ENCODE measurements around the gene VKORC1. TPM values are rescaled to one million over a fixed set of nuclear protein-coding genes. Genes with fewer than 3 reads are reported as not detected.

VKORC1 gene
- total RNA-seq, 1 donor from 2014 or later: 32.6 TPM

GRCh38 chr16:31089199-31089598 lies 5.4 kb downstream of the VKORC1 start:
- H3K27me3 ChIP-seq (ENCODE audit: control insufficient read depth, insufficient read depth, low read length): no peaks in the 10 kb centered on the region
- no peak for FAIRE-seq
- H3K4me3 ChIP-seq (ENCODE audit: low read depth, low read length): no peak overlapping the region
- TF ChIP-seq CTCF (IDR thresholded peaks at IDR 0.05; ENCODE audit: insufficient read depth, low read length, severe bottlenecking): no peak
- no peak for DNase-seq (ENCODE audit: low read depth)
- H3K36me3 ChIP-seq (ENCODE audit: control insufficient read depth, insufficient read depth, low read length): peaks cover 6% of the 10 kb centered on the region

GRCh38 chr16:31088459-31089183 lies 6.0 kb downstream of the VKORC1 start, which contains the start of gene PRSS53:
Gene PRSS53, minus strand, starts transcription at chr16:31088943. Its CDS starts 134 bp downstream, at chr16:31088809.
- TF ChIP-seq CTCF (IDR thresholded peaks at IDR 0.05; ENCODE audit: insufficient read depth, low read length, severe bottlenecking): no peak
- no peak for FAIRE-seq
- Histone ChIP-seq H3K36me3 (ENCODE audit: control insufficient read depth, insufficient read depth, low read length) (peaks cover 6% of the 10 kb centered on the region), H3K27me3 (ENCODE audit: control insufficient read depth, insufficient read depth, low read length) (no peaks in the 10 kb centered on the region), H3K4me3 (ENCODE audit: low read depth, low read length) (no peak within 1 kb of the TSS)
- DNase-seq (ENCODE audit: low read depth): no peak

- H3K27me3 ChIP-seq (ENCODE audit: control insufficient read depth, insufficient read depth, low read length): no peaks in the 10 kb centered on the region
- no peak for DNase-seq (ENCODE audit: low read depth)
- no peak for TF ChIP-seq CTCF (IDR thresholded peaks at IDR 0.05; ENCODE audit: insufficient read depth, low read length, severe bottlenecking)
- H3K36me3 ChIP-seq (ENCODE audit: control insufficient read depth, insufficient read depth, low read length): peaks cover 7% of the 10 kb centered on the region
- H3K4me3 ChIP-seq (ENCODE audit: low read depth, low read length): no peak overlapping the region
- FAIRE-seq: no peak
Observed at GRCh38 chr16:31087971-31088370, 6.6 kb downstream of the VKORC1 start.

- DNase-seq (ENCODE audit: low read depth) (no peak), FAIRE-seq (no peak)
- H3K27me3 ChIP-seq (ENCODE audit: control insufficient read depth, insufficient read depth, low read length): no peaks in the 10 kb centered on the region
- no peak overlapping the region for H3K4me3 ChIP-seq (ENCODE audit: low read depth, low read length)
- TF ChIP-seq CTCF (IDR thresholded peaks at IDR 0.05; ENCODE audit: insufficient read depth, low read length, severe bottlenecking): no peak
- peaks cover 9% of the 10 kb centered on the region for H3K36me3 ChIP-seq (ENCODE audit: control insufficient read depth, insufficient read depth, low read length)
Observed at GRCh38 chr16:31087481-31087880, 7.1 kb downstream of the VKORC1 start.

GRCh38 chr16:31086629-31086906 lies 8.0 kb downstream of the VKORC1 start:
- H3K36me3 ChIP-seq (ENCODE audit: control insufficient read depth, insufficient read depth, low read length): peaks cover 10% of the 10 kb centered on the region
- H3K27me3 ChIP-seq (ENCODE audit: control insufficient read depth, insufficient read depth, low read length): no peaks in the 10 kb centered on the region
- FAIRE-seq (no peak), DNase-seq (ENCODE audit: low read depth) (no peak)
- no peak overlapping the region for H3K4me3 ChIP-seq (ENCODE audit: low read depth, low read length)
- no peak for TF ChIP-seq CTCF (IDR thresholded peaks at IDR 0.05; ENCODE audit: insufficient read depth, low read length, severe bottlenecking)
